Effector memory CD4-positive, alpha-beta T cell (primary cell): ENCODE measurements around the gene FAM107A.
"Not testable (repeated sequence)": the region's sequence is repeated elsewhere in the genome, so short reads cannot be mapped to it uniquely, and the experiment has no call there.

Experiments
- DNase-seq, 3 donors: peaks; one replicate each; pipeline ENCODE4 v3.0.0-alpha.2; 2020
- H3K27ac ChIP-seq: 2 replicates; pipeline ENCODE4 v1.7.0; 2013; ENCODE audit warnings: mild to moderate bottlenecking, low read length, moderate library complexity; ENCODE audit not compliant: insufficient read depth, poor library complexity, severe bottlenecking
- H3K27me3 ChIP-seq: replicated peaks from 2 replicates; pipeline ENCODE4 v1.7.0; 2013; ENCODE audit warnings: mild to moderate bottlenecking, low read length; ENCODE audit not compliant: insufficient read depth, control insufficient read depth, poor library complexity, severe bottlenecking
- H3K36me3 ChIP-seq: 2 replicates; pipeline ENCODE4 v1.7.0; 2013; ENCODE audit warnings: mild to moderate bottlenecking, low read length, moderate library complexity; ENCODE audit not compliant: control insufficient read depth, insufficient read depth
- H3K4me1 ChIP-seq: 2 replicates; pipeline ENCODE4 v1.7.0; 2013; ENCODE audit warnings: low read length, mild to moderate bottlenecking; ENCODE audit not compliant: control insufficient read depth, insufficient read depth, poor library complexity, severe bottlenecking
- H3K4me3 ChIP-seq: 2 replicates; pipeline ENCODE4 v1.7.0; 2013; ENCODE audit warnings: low read length, low read depth, mild to moderate bottlenecking; ENCODE audit not compliant: insufficient read depth, poor library complexity, severe bottlenecking
- H3K9me3 ChIP-seq: 2 replicates; pipeline ENCODE4 v1.7.0; 2013; ENCODE audit warnings: mild to moderate bottlenecking, low read length, moderate library complexity; ENCODE audit not compliant: control insufficient read depth

The FAM107A gene

GRCh38 chr3:58529516-58530353 is 47.5 kb downstream of the FAM107A start:
- Histone ChIP-seq H3K27me3 (no peaks in the 10 kb centered on the region), H3K36me3 (no peaks in the 10 kb centered on the region), H3K4me1 (no peaks in the 10 kb centered on the region)

GRCh38 chr3:58528629-58529028 is 48.6 kb downstream of the FAM107A start:
- H3K9me3 ChIP-seq, result no peaks in the 10 kb centered on the region
- H3K27ac ChIP-seq, result no peak overlapping the region
- no peak overlapping the region for H3K4me3 ChIP-seq
- no peaks in the 10 kb centered on the region for H3K36me3 ChIP-seq
- H3K4me1 ChIP-seq, result no peaks in the 10 kb centered on the region
- H3K27me3 ChIP-seq, result no peaks in the 10 kb centered on the region
- DNase-seq, result no peak

More at GRCh38 chr3:58529516-58530353, 47.5 kb downstream of the FAM107A start:
- Histone ChIP-seq H3K27ac (no peak overlapping the region), H3K4me3 (no peak overlapping the region), H3K9me3 (no peaks in the 10 kb centered on the region)
- DNase-seq, result no peak

GRCh38 chr3:58527440-58527839 is 49.8 kb downstream of the FAM107A start:
- H3K9me3 ChIP-seq, H3K27me3 ChIP-seq, H3K36me3 ChIP-seq, H3K4me3 ChIP-seq, H3K4me1 ChIP-seq, H3K27ac ChIP-seq, DNase-seq: not testable (repeated sequence)

GRCh38 chr3:58526515-58526957 is 50.7 kb downstream of the FAM107A start:
- Histone ChIP-seq H3K36me3 (no peaks in the 10 kb centered on the region), H3K27ac (no peak overlapping the region), H3K27me3 (no peaks in the 10 kb centered on the region), H3K4me3 (no peak overlapping the region), H3K4me1 (no peaks in the 10 kb centered on the region), H3K9me3 (no peaks in the 10 kb centered on the region)
- no peak for DNase-seq

- no peaks in the 10 kb centered on the region for H3K4me1 ChIP-seq
- no peaks in the 10 kb centered on the region for H3K9me3 ChIP-seq
- H3K4me3 ChIP-seq, result no peak overlapping the region
- H3K27ac ChIP-seq, result no peak overlapping the region
- no peaks in the 10 kb centered on the region for H3K27me3 ChIP-seq
- DNase-seq, result no peak
- H3K36me3 ChIP-seq, result no peaks in the 10 kb centered on the region
These were observed 52.8 kb downstream of the FAM107A start for GRCh38 chr3:58524326-58524888.

GRCh38 chr3:58522759-58523425 is 54.3 kb downstream of the FAM107A start:
- no peaks in the 10 kb centered on the region for H3K9me3 ChIP-seq
- H3K27me3 ChIP-seq, result no peaks in the 10 kb centered on the region
- no peak overlapping the region for H3K27ac ChIP-seq
- no peak overlapping the region for H3K4me3 ChIP-seq
- H3K4me1 ChIP-seq, result no peaks in the 10 kb centered on the region
- H3K36me3 ChIP-seq, result no peaks in the 10 kb centered on the region
- DNase-seq, result no peak

- H3K9me3 ChIP-seq, result no peaks in the 10 kb centered on the region
- no peaks in the 10 kb centered on the region for H3K4me1 ChIP-seq
- no peaks in the 10 kb centered on the region for H3K27me3 ChIP-seq
- H3K27ac ChIP-seq, result no peak overlapping the region
- DNase-seq, result no peak
- no peak overlapping the region for H3K4me3 ChIP-seq
- H3K36me3 ChIP-seq, result no peaks in the 10 kb centered on the region
These were observed 55.1 kb downstream of the FAM107A start for GRCh38 chr3:58521917-58522631.

- H3K4me1 ChIP-seq, result no peaks in the 10 kb centered on the region
- no peaks in the 10 kb centered on the region for H3K36me3 ChIP-seq
These were observed 55.9 kb downstream of the FAM107A start for GRCh38 chr3:58521336-58521670.

GRCh38 chr3:58520403-58521335 is 56.5 kb downstream of the FAM107A start:
- Histone ChIP-seq H3K9me3 (no peaks in the 10 kb centered on the region), H3K36me3 (no peaks in the 10 kb centered on the region), H3K4me1 (no peaks in the 10 kb centered on the region), H3K27me3 (no peaks in the 10 kb centered on the region), H3K27ac (no peak overlapping the region), H3K4me3 (no peak overlapping the region)
- no peak for DNase-seq

More at GRCh38 chr3:58521336-58521670, 55.9 kb downstream of the FAM107A start:
- no peaks in the 10 kb centered on the region for H3K9me3 ChIP-seq
- no peak overlapping the region for H3K27ac ChIP-seq
- H3K4me3 ChIP-seq, result no peak overlapping the region
- H3K27me3 ChIP-seq, result no peaks in the 10 kb centered on the region
- DNase-seq, result no peak
